Keratinocyte (primary cell): ENCODE measurements around the gene MYLK3.

Source experiments
- CTCF ChIP-seq, 3 experiments: IDR thresholded peaks in 1 of 3; conservative IDR thresholded peaks in 1 of 3; optimal IDR thresholded peaks in 1 of 3; 2 replicates in 2 of 3; 3 replicates in 1 of 3; pipeline versions ENCODE3 to v1.5.1; 2011; ENCODE audit warnings: low read length in 3 of 3, mild to moderate bottlenecking in 3 of 3, moderate library complexity in 2 of 3, control low read depth in 1 of 3, inconsistent platforms in 1 of 3; ENCODE audit not compliant: insufficient read depth in 2 of 3; ENCODE audit errors: extremely low read depth in 1 of 3
- EZH2 ChIP-seq: IDR thresholded peaks from one replicate; pipeline ENCODE4 v1.6.1; 2012; ENCODE audit warnings: inconsistent platforms, mild to moderate bottlenecking, low read length, moderate library complexity

GRCh38 chr16:46785076-46785845 is 37.1 kb upstream of the MYLK3 start:
- no peak for TF ChIP-seq CTCF (optimal IDR thresholded peaks at IDR 0.05 in 1 of 3, IDR thresholded peaks at IDR 0.05 in 1 of 3, conservative IDR thresholded peaks at IDR 0.05 in 1 of 3; ENCODE audit: extremely low read depth in 1 of 3, insufficient read depth in 2 of 3, low read length in 3 of 3)
- TF ChIP-seq EZH2, result no peak
